SHP77 (cell line): ENCODE data around the gene RTP1.
"Not testable (repeated sequence)": the region's sequence is repeated elsewhere in the genome, so short reads cannot be mapped to it uniquely, and the experiment has no call there.

ENCODE experiments used
- DNase-seq, 2 experiments: peaks; one replicate each; lab custom pipeline; 2025; lab: John Stamatoyannopoulos, UW

RTP1 gene, protein sequence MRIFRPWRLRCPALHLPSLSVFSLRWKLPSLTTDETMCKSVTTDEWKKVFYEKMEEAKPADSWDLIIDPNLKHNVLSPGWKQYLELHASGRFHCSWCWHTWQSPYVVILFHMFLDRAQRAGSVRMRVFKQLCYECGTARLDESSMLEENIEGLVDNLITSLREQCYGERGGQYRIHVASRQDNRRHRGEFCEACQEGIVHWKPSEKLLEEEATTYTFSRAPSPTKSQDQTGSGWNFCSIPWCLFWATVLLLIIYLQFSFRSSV

GRCh38 chr3:187197335-187197649 lies at the start of gene RTP1:
Gene RTP1, plus strand, starts transcription at chr3:187197486. Its CDS starts 30 bp downstream, at chr3:187197516.
- no peak for DNase-seq

DNA sequence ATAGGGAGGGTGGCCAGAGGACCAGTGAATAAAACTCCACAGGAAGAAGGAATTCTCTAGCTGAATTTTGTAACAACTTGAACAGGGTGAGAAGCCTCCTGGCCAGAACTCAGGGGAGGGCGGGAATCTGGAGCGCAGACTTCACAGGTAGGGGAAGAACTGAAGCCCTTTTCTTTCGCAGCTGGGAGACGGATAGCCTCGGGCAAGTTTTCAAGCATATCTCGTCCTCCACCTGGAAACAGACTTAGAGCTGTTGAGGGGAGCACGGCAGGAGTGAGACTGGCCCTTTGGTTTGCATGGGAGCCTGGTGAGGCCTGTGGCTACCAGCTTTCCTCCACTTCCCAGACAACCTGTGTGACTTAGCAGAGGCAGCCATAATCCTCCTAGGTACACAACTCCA lies 47.1 kb upstream of the RTP1 start:
- no peak for DNase-seq

GRCh38 chr3:187150599-187150998 lies 46.7 kb upstream of the RTP1 start:
- DNase-seq = no peak

GRCh38 chr3:187161556-187161955 lies 35.7 kb upstream of the RTP1 start:
- no peak for DNase-seq

GRCh38 chr3:187162265-187162953 lies 34.9 kb upstream of the RTP1 start:
- no peak for DNase-seq

DNA sequence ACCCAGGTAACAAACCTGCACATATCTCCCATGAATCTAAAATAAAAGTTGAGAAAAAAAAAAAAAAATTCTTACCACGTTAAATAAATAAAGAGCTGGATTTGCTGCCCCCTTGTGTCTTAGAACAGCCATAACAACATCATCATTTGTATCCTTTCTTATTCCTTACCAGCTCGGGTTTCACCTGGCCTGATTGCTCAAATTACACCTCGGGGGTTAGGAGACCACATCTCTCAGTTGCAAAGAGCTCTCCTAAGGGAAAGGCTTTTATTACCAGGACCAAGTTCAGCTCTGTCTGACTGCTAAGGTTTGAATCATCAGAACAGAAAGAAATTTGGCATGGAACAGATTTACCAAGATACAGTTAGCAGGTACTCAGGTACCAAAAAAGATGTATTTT lies 32.1 kb upstream of the RTP1 start:
- DNase-seq = peak; percentile 11 to 50

DNA sequence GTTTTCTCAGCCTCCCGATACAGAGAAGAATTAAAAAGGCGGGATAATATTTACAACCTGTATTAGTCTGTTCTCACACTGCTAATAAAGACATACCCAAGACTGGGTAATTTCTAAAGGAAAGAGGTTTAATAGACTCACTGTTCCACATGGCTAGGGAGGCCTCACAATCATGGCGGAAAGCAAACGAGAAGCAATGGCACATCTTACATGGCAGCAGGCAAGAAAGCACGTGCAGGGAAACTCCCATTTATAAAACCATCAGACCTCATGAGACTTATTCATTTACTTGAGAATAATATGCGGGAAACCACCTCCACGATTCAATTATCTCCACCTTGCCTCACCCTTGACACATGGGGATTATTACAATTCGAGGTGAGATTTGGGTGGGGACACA lies 30.5 kb upstream of the RTP1 start:
- no peak for DNase-seq

- DNase-seq = no peak
These were observed 29.5 kb upstream of the RTP1 start for GRCh38 chr3:187167777-187168176.

GRCh38 chr3:187169231-187169960 lies 27.9 kb upstream of the RTP1 start:
- DNase-seq = no peak

DNA sequence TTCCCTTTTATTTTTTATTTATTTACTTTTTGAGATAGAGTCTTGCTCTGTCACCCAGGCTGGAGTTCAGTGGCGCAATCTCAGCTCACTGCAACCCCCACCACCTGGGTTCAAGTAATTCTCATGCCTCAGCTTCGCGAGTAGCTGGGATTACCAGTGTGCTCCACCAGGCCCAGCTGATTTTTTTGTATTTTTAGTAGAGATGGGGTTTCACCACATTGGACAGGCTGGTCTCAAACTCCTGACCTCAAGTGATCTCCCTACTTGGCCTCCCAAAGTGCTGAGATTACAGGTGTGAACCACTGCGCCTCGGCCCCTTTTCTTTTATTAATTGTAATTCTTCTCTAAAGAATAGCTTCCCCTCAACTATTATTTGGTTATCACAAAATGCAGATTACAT lies 26.4 kb upstream of the RTP1 start:
- not testable (repeated sequence) for DNase-seq

DNA sequence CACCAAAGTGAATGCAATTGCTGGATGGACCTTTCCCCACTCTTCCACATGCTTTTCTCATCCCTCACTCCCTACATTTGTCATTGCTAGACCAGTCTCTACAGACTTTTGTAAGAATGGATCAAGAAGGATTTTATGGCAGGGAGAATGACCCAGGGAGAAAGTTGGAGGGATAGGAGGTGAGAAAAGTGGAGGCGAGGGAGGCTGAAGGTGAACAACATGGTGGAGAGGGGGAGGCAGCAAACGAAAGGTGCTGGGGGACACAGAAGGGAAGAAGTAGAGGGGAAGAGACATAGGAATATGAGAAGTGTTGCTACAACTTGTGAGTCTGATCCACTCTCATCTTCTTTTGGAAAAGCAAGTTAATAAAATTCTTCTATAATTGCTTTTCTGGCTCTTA lies 24.4 kb upstream of the RTP1 start:
- no peak for DNase-seq

DNA sequence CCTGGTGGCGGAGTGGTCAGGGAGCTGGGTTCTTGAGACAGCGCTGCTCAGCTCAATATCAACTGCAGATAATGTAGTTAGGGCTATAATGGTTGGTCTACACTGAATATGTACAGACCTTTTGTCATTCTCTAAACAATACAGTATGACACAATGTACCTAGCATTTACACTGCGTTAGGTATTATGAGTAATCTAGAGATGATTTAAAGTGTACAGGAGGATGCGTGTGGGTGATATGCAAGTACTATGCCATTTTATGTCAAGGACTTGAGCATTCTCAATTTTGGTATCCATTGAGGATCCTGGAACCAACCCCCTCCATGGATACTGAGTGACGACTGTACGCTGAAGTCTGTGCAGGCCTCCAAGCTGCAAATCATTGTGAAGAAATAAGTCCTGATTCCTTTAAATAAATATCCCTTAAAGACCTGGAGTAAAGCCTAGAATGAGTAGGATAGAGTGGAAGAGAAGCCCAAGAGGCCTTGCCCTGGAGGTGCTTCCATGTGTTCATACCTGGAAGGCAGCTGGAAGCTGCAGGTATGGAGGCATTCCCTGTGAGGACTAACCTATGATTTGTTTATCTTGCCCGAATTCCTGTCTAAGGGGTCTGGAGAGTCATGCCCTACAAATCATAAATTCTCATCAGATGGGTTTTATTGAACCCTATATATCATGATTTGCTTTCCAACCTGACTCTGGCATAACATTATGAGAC lies 15.7 kb upstream of the RTP1 start:
- no peak for DNase-seq

- no peak for DNase-seq
These were observed 13.9 kb upstream of the RTP1 start for GRCh38 chr3:187183210-187183862.

DNA sequence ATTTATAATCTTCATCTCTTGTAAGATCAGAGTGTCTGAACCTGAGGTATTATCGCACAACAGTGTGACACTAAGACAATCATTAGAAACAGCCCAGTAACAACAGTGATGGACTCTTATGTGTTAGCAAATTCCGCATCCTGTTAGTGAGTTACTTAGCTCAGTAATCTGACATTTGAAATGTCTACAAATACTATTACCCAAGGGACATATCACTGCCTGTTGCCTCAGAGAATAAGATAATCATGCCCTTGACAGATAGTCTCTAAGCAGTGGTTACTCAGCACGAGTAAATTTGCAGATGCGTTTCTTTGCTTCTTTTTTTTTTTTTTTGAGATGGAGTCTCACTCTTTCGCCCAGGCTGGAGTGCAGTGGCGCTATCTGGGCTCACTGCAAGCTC lies 13.4 kb upstream of the RTP1 start:
- DNase-seq = no peak

DNA sequence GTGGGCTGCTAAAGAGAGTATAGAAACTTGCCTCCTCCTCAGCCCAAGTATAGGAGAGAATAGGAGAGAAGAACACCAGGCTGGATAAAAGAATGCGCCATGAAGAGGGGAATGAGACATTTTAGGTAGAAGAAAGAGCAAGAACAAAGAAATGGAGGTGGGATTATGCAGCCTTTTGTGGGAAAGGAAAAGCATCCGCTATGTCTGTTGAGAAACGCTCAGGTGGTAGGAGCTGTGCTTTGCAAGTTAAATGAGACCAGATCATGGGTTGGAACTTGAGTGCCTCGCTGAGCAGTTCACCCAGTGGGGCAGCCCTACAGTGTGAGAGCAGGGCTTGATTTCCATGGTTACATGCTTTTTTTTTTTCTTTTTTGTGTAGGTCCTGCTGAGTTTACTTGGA lies 11.5 kb upstream of the RTP1 start:
- no peak for DNase-seq

DNA sequence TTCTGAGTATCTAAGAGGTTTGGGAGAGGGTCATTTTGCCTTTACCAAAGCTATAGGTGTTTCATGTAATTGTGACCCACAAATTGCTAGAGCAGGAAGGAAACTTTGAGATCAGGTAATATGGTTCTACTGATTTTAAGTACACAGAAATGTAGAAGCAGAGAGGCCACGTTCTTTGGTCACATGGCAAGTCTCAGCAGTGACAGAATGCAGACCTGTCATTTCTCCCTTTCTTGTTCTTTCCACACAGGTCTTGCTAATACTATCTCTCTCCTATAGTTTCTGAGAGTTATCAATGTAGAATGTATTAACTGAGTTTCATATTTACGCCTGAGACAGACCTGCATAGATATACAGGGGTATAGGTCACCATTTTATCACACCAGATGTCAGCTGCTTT lies 10.9 kb upstream of the RTP1 start:
- no peak for DNase-seq

- DNase-seq = no peak
These were observed 10.4 kb upstream of the RTP1 start for GRCh38 chr3:187186801-187187421.

- no peak for DNase-seq
These were observed 8.4 kb upstream of the RTP1 start for GRCh38 chr3:187188931-187189330.

DNA sequence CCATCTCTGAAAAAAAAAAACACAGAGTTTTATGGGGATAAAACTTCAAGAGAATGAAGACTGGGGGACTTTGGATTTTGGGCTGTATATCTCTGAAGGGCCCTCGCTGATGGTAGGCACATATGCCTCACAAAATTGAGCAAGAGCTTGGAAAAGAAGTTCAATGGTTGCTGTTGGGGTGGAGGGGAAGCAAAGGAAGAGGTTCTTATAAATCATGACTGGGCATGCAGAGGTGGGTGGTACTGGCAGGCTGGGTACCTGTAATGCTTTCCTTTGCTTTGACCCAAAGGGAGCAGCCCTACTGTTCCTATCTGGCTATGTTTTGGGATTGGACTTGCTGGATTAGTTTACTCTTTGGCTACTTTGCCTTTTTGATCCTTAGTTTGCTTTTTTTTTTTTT lies 6.0 kb upstream of the RTP1 start:
- DNase-seq = no peak

- no peak for DNase-seq
These were observed 4.1 kb upstream of the RTP1 start for GRCh38 chr3:187193181-187193580.

DNA sequence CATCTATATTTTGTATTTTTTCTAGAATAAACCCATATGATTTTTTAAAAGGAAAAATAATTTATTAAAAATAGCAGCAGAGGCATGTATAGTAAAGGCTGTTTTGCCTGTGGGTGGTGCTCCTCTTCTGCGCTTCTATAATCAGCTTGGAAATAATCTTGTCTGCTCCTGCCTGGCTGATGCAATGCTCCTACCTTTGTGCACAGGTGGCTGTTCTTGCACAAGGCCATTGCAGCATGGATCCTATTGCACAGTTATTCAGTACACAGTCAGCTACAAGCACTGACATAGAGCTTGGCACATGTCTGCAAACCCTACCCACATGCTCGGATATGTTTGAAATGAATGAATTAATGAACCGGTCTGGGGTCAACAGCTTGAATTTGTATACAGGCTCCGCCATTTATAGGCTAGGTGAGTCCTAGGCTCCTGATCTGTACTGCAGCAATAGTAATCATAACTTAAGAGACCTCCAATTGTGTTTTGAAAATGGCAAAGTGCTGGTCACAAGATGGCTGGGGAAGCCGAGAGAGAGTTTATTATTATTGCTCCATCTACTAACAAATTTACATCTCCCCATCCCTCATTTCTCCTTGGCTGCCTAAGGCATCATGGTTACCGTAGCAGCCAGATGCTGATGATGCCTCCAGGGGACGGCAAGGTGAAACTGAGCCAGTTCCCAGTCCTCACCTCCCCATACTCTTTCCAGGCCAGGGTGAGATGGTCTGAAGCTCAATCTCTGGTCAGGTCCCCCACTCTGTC lies 532 bp upstream of the RTP1 start:
- DNase-seq = no peak
